ENCODE data around the gene GAGE1. TPM values are rescaled to one million over a fixed set of nuclear protein-coding genes. Genes with fewer than 3 reads are reported as not detected.
"Not testable (repeated sequence)": the region's sequence is repeated elsewhere in the genome, so short reads cannot be mapped to it uniquely, and the experiment has no call there.

Gene GAGE1
- total and polyA plus RNA-seq, 9 of the 15 experiments (the other 6 are each of a cell fraction or from before 2014, with no cell fraction given): 204 to 1,651 (median 472) TPM

GRCh38 chrX:49568728-49569127 lies 30.1 kb upstream of the GAGE1 start:
- intact Hi-C loops (cut with micrococcal nuclease): not testable (repeated sequence)
- in situ Hi-C loops (cut with MboI): loop anchor here (10.0 kb wide), 1 partner anchor 264 kb away; the partner anchor contains the start of gene GAGE10

GRCh38 chrX:49569152-49569551 lies 29.7 kb upstream of the GAGE1 start:
- ATAC-seq; H3K9me1 ChIP-seq (ENCODE audit: control insufficient read depth, insufficient read depth, low read length); POLR2A ChIA-PET; H3K79me2 ChIP-seq (ENCODE audit: control insufficient read depth, insufficient read depth, low read length); H3K9me3 ChIP-seq (replicated peaks; ENCODE audit: control insufficient read depth, insufficient read depth, low read depth, low read length); H3K4me3 ChIP-seq; H2AFZ ChIP-seq (ENCODE audit: low read depth, low read length); H4K20me1 ChIP-seq (replicated peaks; ENCODE audit: control insufficient read depth, insufficient read depth, low read length); H3K27me3 ChIP-seq (ENCODE audit: control insufficient read depth in 2 of 2, insufficient read depth in 2 of 2, low read length in 2 of 2); H3K36me3 ChIP-seq (ENCODE audit: control insufficient read depth, insufficient read depth, low read length); BruUV-seq (replicated peaks); H3K9ac ChIP-seq (ENCODE audit: insufficient read depth in 1 of 2, low read depth in 2 of 2, low read length in 2 of 2); DNase-seq (ENCODE audit: extremely low read depth in 1 of 4, low spot score in 3 of 4); intact Hi-C loops (cut with micrococcal nuclease); H3K27ac ChIP-seq (ENCODE audit: extremely low read depth, low read depth, low read length); CTCF ChIA-PET (ENCODE audit: low intra/inter-chr PET ratio); H3K4me1 ChIP-seq (replicated peaks in 1 of 2; ENCODE audit: control insufficient read depth in 2 of 2, insufficient read depth in 2 of 2, low read length in 2 of 2); FAIRE-seq; H3K4me2 ChIP-seq (ENCODE audit: insufficient read depth, low read length): not testable (repeated sequence)
- WGBS (ENCODE audit: insufficient coverage, low coverage, missing lambda C conversion rate): no CpG with 5 or more reads among the region's 13 CpGs
- in situ Hi-C loops (cut with MboI): loop anchor here (10.0 kb wide), 1 partner anchor 264 kb away; the partner anchor contains the start of gene GAGE10

More at GRCh38 chrX:49568728-49569127, 30.1 kb upstream of the GAGE1 start:
- H3K27ac ChIP-seq (ENCODE audit: extremely low read depth, low read depth, low read length); H3K9me3 ChIP-seq (replicated peaks; ENCODE audit: control insufficient read depth, insufficient read depth, low read depth, low read length); H2AFZ ChIP-seq (ENCODE audit: low read depth, low read length); POLR2A ChIA-PET; H3K9me1 ChIP-seq (ENCODE audit: control insufficient read depth, insufficient read depth, low read length); H3K36me3 ChIP-seq (ENCODE audit: control insufficient read depth, insufficient read depth, low read length); H3K9ac ChIP-seq (ENCODE audit: insufficient read depth in 1 of 2, low read depth in 2 of 2, low read length in 2 of 2); CTCF ChIA-PET (ENCODE audit: low intra/inter-chr PET ratio); ATAC-seq; H3K79me2 ChIP-seq (ENCODE audit: control insufficient read depth, insufficient read depth, low read length); H3K4me2 ChIP-seq (ENCODE audit: insufficient read depth, low read length); H3K27me3 ChIP-seq (ENCODE audit: control insufficient read depth in 2 of 2, insufficient read depth in 2 of 2, low read length in 2 of 2); H3K4me1 ChIP-seq (replicated peaks in 1 of 2; ENCODE audit: control insufficient read depth in 2 of 2, insufficient read depth in 2 of 2, low read length in 2 of 2); BruUV-seq (replicated peaks); H3K4me3 ChIP-seq; H4K20me1 ChIP-seq (replicated peaks; ENCODE audit: control insufficient read depth, insufficient read depth, low read length); DNase-seq (ENCODE audit: extremely low read depth in 1 of 4, low spot score in 3 of 4); FAIRE-seq: not testable (repeated sequence)
- no CpG with 5 or more reads among the region's 11 CpGs for WGBS (ENCODE audit: insufficient coverage, low coverage, missing lambda C conversion rate)

- H3K27me3 ChIP-seq (ENCODE audit: control insufficient read depth in 2 of 2, insufficient read depth in 2 of 2, low read length in 2 of 2); H2AFZ ChIP-seq (ENCODE audit: low read depth, low read length); H3K9ac ChIP-seq (ENCODE audit: insufficient read depth in 1 of 2, low read depth in 2 of 2, low read length in 2 of 2); FAIRE-seq; POLR2A ChIA-PET; H3K4me3 ChIP-seq; H3K27ac ChIP-seq (ENCODE audit: extremely low read depth, low read depth, low read length); H3K4me1 ChIP-seq (replicated peaks in 1 of 2; ENCODE audit: control insufficient read depth in 2 of 2, insufficient read depth in 2 of 2, low read length in 2 of 2); ATAC-seq; intact Hi-C loops (cut with micrococcal nuclease); H3K36me3 ChIP-seq (ENCODE audit: control insufficient read depth, insufficient read depth, low read length); H3K79me2 ChIP-seq (ENCODE audit: control insufficient read depth, insufficient read depth, low read length); H4K20me1 ChIP-seq (replicated peaks; ENCODE audit: control insufficient read depth, insufficient read depth, low read length); H3K9me3 ChIP-seq (replicated peaks; ENCODE audit: control insufficient read depth, insufficient read depth, low read depth, low read length); CTCF ChIA-PET (ENCODE audit: low intra/inter-chr PET ratio); H3K4me2 ChIP-seq (ENCODE audit: insufficient read depth, low read length); in situ Hi-C loops (cut with MboI); BruUV-seq (replicated peaks); H3K9me1 ChIP-seq (ENCODE audit: control insufficient read depth, insufficient read depth, low read length); DNase-seq (ENCODE audit: extremely low read depth in 1 of 4, low spot score in 3 of 4): not testable (repeated sequence)
- no CpG with 5 or more reads among the region's 16 CpGs for WGBS (ENCODE audit: insufficient coverage, low coverage, missing lambda C conversion rate)
Measured at GRCh38 chrX:49570100-49570499, 28.7 kb upstream of the GAGE1 start, which contains the start of gene GAGE12G. TSS of gene GAGE12G (plus strand) at chrX:49570400. CDS start at chrX:49571555, 1,155 bp downstream.

GRCh38 chrX:49579649-49580048 lies 19.2 kb upstream of the GAGE1 start, which contains the start of gene GAGE12H:
TSS of gene GAGE12H (plus strand) at chrX:49579949. CDS start at chrX:49581104, 1,155 bp downstream.
- H3K4me1 ChIP-seq (replicated peaks in 1 of 2; ENCODE audit: control insufficient read depth in 2 of 2, insufficient read depth in 2 of 2, low read length in 2 of 2); H3K9me1 ChIP-seq (ENCODE audit: control insufficient read depth, insufficient read depth, low read length); H3K9ac ChIP-seq (ENCODE audit: insufficient read depth in 1 of 2, low read depth in 2 of 2, low read length in 2 of 2); H2AFZ ChIP-seq (ENCODE audit: low read depth, low read length); H3K27ac ChIP-seq (ENCODE audit: extremely low read depth, low read depth, low read length); CTCF ChIA-PET (ENCODE audit: low intra/inter-chr PET ratio); BruUV-seq (replicated peaks); H3K36me3 ChIP-seq (ENCODE audit: control insufficient read depth, insufficient read depth, low read length); H3K27me3 ChIP-seq (ENCODE audit: control insufficient read depth in 2 of 2, insufficient read depth in 2 of 2, low read length in 2 of 2); ATAC-seq; H3K9me3 ChIP-seq (replicated peaks; ENCODE audit: control insufficient read depth, insufficient read depth, low read depth, low read length); FAIRE-seq; in situ Hi-C loops (cut with MboI); H4K20me1 ChIP-seq (replicated peaks; ENCODE audit: control insufficient read depth, insufficient read depth, low read length); intact Hi-C loops (cut with micrococcal nuclease); POLR2A ChIA-PET; H3K4me2 ChIP-seq (ENCODE audit: insufficient read depth, low read length); H3K4me3 ChIP-seq; DNase-seq (ENCODE audit: extremely low read depth in 1 of 4, low spot score in 3 of 4); H3K79me2 ChIP-seq (ENCODE audit: control insufficient read depth, insufficient read depth, low read length): not testable (repeated sequence)
- no CpG with 5 or more reads among the region's 16 CpGs for WGBS (ENCODE audit: insufficient coverage, low coverage, missing lambda C conversion rate)

All from K562 (cell line).